HepG2 (cell line): Measurements from ENCODE around the gene TCF25. TPM values are rescaled to one million over a fixed set of nuclear protein-coding genes. Genes with fewer than 3 reads are reported as not detected.

Source experiments
- BORCS8-MEF2B ChIP-seq: sonication (generic); formaldehyde crosslinking; IDR thresholded peaks from 2 replicates; pipeline ENCODE4 v1.8.0; 2022; ENCODE audit warnings: mild to moderate bottlenecking, missing genetic modification reagents
- CENPT ChIP-seq: sonication (generic); formaldehyde crosslinking; IDR thresholded peaks from 2 replicates; pipeline ENCODE4 v1.8.0; 2022; ENCODE audit warnings: low read depth, mild to moderate bottlenecking, moderate library complexity, missing genetic modification reagents
- ELF1 ChIP-seq: sonication (generic); formaldehyde crosslinking; IDR thresholded peaks from 2 replicates; pipeline ENCODE4 v1.4.0; 2020; ENCODE audit warnings: missing genetic modification reagents
- ELF3 ChIP-seq: IDR thresholded peaks from 2 replicates; pipeline ENCODE4 v1.6.1; 2016; ENCODE audit warnings: missing genetic modification reagents, missing compliant biosample characterization
- FLYWCH1 ChIP-seq: sonication (generic); formaldehyde crosslinking; IDR thresholded peaks from 2 replicates; pipeline ENCODE4 v1.8.1; 2023; ENCODE audit warnings: mild to moderate bottlenecking, missing genetic modification reagents
- HOXA3 ChIP-seq: sonication (generic); formaldehyde crosslinking; IDR thresholded peaks from 2 replicates; pipeline ENCODE4 v1.5.0; 2020; ENCODE audit warnings: missing genetic modification reagents
- HOXA5 ChIP-seq: sonication (generic); formaldehyde crosslinking; IDR thresholded peaks from 2 replicates; pipeline ENCODE4 v1.4.0; 2020; ENCODE audit warnings: missing genetic modification reagents
- POLR2AphosphoS5 ChIP-seq: IDR thresholded peaks from 2 replicates; pipeline ENCODE4 v1.6.1; 2012; ENCODE audit warnings: low read depth, low read length
- RCOR2 ChIP-seq: IDR thresholded peaks from 2 replicates; pipeline ENCODE4 v1.6.1; 2016; ENCODE audit warnings: missing biosample characterization, missing genetic modification reagents
- RXRA ChIP-seq: sonication (generic); formaldehyde crosslinking; IDR thresholded peaks from 2 replicates; pipeline ENCODE4 v1.5.1; 2020; ENCODE audit warnings: missing genetic modification reagents
- ZBTB38 ChIP-seq: sonication (generic); formaldehyde crosslinking; IDR thresholded peaks from 2 replicates; pipeline ENCODE4 v1.5.1; 2020; ENCODE audit warnings: mild to moderate bottlenecking, missing genetic modification reagents
- ZBTB7A ChIP-seq: sonication (generic); formaldehyde crosslinking; IDR thresholded peaks from 2 replicates; pipeline ENCODE4 v1.8.0; 2022; ENCODE audit warnings: mild to moderate bottlenecking, missing genetic modification reagents
- ZNF343 ChIP-seq: sonication (generic); formaldehyde crosslinking; IDR thresholded peaks from 2 replicates; pipeline ENCODE4 v1.4.0; 2020; ENCODE audit warnings: mild to moderate bottlenecking, missing genetic modification reagents
- ZNF354B ChIP-seq: sonication (generic); formaldehyde crosslinking; IDR thresholded peaks from 2 replicates; pipeline ENCODE4 v1.8.0; 2022; ENCODE audit warnings: mild to moderate bottlenecking, missing genetic modification reagents
- ZNF713 ChIP-seq: sonication (generic); formaldehyde crosslinking; IDR thresholded peaks from 2 replicates; pipeline ENCODE4 v1.4.0; 2020; ENCODE audit warnings: mild to moderate bottlenecking, missing genetic modification reagents
- ZNF740 ChIP-seq: sonication (generic); formaldehyde crosslinking; IDR thresholded peaks from 2 replicates; pipeline ENCODE4 v1.4.0; 2020; ENCODE audit warnings: missing genetic modification reagents
- ZNF761 ChIP-seq: sonication (generic); formaldehyde crosslinking; conservative IDR thresholded peaks from 2 replicates; pipeline ENCODE4 v1.4.0; 2020; ENCODE audit warnings: mild to moderate bottlenecking, missing genetic modification reagents
- polyA plus RNA-seq, 8 experiments: library from polyadenylated mRNA; depleted of rRNA in 3 of 8; stranded (reverse) in 7 of 8; unstranded in 1 of 8; fragments of >200 nt; fragmentation: Illumina TruSeq in 4 of 8; extraction: Trizol in 4 of 8; gene quantifications; 2 replicates each; pipeline versions ENCODE4 v1.2.1 to v1.2.3, GENCODE V29; 2011 to 2016; ENCODE audit warnings: low read depth in 4 of 8, missing spikeins in 1 of 8, mixed read lengths in 1 of 8; ENCODE audit not compliant: insufficient read depth in 1 of 8
- total RNA-seq, 5 experiments: library from RNA; depleted of rRNA; stranded (reverse); fragments of >200 nt; fragmentation: Illumina TruSeq; extraction: Trizol; gene quantifications; 2 replicates each; pipeline ENCODE4 v1.2.3, GENCODE V29; 2016; ENCODE audit warnings: low read depth in 1 of 5
- TF ChIP-seq, protein P1 (sequence below): sonication (generic); formaldehyde crosslinking; IDR thresholded peaks from 2 replicates; pipeline ENCODE4 v1.9.0; 2021; ENCODE audit warnings: missing genetic modification reagents, borderline replicate concordance
- TF ChIP-seq, protein P2 (sequence below): IDR thresholded peaks from 2 replicates; pipeline ENCODE4 v1.6.1; 2016; ENCODE audit warnings: missing genetic modification reagents, missing compliant biosample characterization
- TF ChIP-seq, protein P3 (sequence below): sonication (generic); formaldehyde crosslinking; IDR thresholded peaks from 2 replicates; pipeline ENCODE4 v1.8.0; 2023; ENCODE audit warnings: mild to moderate bottlenecking, missing genetic modification reagents
- TF ChIP-seq, protein P4 (sequence below): sonication (generic); formaldehyde crosslinking; IDR thresholded peaks from 2 replicates; pipeline ENCODE4 v1.4.0; 2020; ENCODE audit warnings: missing genetic modification reagents, borderline replicate concordance
- TF ChIP-seq, protein P5 (sequence below): sonication (generic); IDR thresholded peaks from 2 replicates; pipeline ENCODE4 v1.6.1; 2016; ENCODE audit warnings: low read depth, borderline replicate concordance

TCF25 gene
- total and polyA plus RNA-seq, 2 of the 13 experiments (the other 11 are each of a cell fraction or from before 2014, with no cell fraction given): 138 to 206 TPM

- TF ChIP-seq, protein P1, sequence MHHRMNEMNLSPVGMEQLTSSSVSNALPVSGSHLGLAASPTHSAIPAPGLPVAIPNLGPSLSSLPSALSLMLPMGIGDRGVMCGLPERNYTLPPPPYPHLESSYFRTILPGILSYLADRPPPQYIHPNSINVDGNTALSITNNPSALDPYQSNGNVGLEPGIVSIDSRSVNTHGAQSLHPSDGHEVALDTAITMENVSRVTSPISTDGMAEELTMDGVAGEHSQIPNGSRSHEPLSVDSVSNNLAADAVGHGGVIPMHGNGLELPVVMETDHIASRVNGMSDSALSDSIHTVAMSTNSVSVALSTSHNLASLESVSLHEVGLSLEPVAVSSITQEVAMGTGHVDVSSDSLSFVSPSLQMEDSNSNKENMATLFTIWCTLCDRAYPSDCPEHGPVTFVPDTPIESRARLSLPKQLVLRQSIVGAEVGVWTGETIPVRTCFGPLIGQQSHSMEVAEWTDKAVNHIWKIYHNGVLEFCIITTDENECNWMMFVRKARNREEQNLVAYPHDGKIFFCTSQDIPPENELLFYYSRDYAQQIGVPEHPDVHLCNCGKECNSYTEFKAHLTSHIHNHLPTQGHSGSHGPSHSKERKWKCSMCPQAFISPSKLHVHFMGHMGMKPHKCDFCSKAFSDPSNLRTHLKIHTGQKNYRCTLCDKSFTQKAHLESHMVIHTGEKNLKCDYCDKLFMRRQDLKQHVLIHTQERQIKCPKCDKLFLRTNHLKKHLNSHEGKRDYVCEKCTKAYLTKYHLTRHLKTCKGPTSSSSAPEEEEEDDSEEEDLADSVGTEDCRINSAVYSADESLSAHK: no peak
- no peak for TF ChIP-seq ZBTB7A
- no peak for TF ChIP-seq FLYWCH1 (CRISPR knock-in tag)
- TF ChIP-seq ZNF740: no peak; the same call in 1 of the 2 replicates
- peak; percentile 15; the same call in 1 of the 2 replicates for TF ChIP-seq BORCS8-MEF2B (CRISPR knock-in tag)
- TF ChIP-seq, protein P2, sequence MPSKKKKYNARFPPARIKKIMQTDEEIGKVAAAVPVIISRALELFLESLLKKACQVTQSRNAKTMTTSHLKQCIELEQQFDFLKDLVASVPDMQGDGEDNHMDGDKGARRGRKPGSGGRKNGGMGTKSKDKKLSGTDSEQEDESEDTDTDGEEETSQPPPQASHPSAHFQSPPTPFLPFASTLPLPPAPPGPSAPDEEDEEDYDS (CRISPR knock-in tag): 0 out of 2 replicates have a peak, but pooled peaks have one; percentile 17
- TF ChIP-seq, protein P3, sequence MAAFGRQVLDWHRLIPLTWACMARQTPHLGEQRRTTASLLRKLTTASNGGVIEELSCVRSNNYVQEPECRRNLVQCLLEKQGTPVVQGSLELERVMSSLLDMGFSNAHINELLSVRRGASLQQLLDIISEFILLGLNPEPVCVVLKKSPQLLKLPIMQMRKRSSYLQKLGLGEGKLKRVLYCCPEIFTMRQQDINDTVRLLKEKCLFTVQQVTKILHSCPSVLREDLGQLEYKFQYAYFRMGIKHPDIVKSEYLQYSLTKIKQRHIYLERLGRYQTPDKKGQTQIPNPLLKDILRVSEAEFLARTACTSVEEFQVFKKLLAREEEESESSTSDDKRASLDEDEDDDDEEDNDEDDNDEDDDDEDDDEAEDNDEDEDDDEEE (CRISPR knock-in tag): no peak
- TF ChIP-seq, protein P4, sequence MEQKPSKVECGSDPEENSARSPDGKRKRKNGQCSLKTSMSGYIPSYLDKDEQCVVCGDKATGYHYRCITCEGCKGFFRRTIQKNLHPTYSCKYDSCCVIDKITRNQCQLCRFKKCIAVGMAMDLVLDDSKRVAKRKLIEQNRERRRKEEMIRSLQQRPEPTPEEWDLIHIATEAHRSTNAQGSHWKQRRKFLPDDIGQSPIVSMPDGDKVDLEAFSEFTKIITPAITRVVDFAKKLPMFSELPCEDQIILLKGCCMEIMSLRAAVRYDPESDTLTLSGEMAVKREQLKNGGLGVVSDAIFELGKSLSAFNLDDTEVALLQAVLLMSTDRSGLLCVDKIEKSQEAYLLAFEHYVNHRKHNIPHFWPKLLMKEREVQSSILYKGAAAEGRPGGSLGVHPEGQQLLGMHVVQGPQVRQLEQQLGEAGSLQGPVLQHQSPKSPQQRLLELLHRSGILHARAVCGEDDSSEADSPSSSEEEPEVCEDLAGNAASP (CRISPR knock-in tag): 0 out of 2 replicates have a peak, but pooled peaks have one; percentile 26
- no peak for TF ChIP-seq POLR2AphosphoS5
- TF ChIP-seq, protein P5, sequence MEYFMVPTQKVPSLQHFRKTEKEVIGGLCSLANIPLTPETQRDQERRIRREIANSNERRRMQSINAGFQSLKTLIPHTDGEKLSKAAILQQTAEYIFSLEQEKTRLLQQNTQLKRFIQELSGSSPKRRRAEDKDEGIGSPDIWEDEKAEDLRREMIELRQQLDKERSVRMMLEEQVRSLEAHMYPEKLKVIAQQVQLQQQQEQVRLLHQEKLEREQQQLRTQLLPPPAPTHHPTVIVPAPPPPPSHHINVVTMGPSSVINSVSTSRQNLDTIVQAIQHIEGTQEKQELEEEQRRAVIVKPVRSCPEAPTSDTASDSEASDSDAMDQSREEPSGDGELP: peak; percentile 85; the same call in 1 of the 2 replicates
- no peak for TF ChIP-seq ZNF713
- peak; percentile 41; the same call in 1 of the 2 replicates for TF ChIP-seq RXRA (CRISPR knock-in tag)
- peak; percentile 98 for TF ChIP-seq ZBTB38 (CRISPR knock-in tag)
- TF ChIP-seq HOXA3 (CRISPR knock-in tag): peak; percentile 53; the same call in 1 of the 2 replicates
- TF ChIP-seq ELF1 (CRISPR knock-in tag): 0 out of 2 replicates have a peak, but pooled peaks have one; percentile 23
- TF ChIP-seq HOXA5 (CRISPR knock-in tag): 0 out of 2 replicates have a peak, but pooled peaks have one; percentile 58
- TF ChIP-seq ZNF354B (CRISPR knock-in tag): no peak
- 0 out of 2 replicates have a peak, but pooled peaks have one; percentile 48 for TF ChIP-seq ZNF761
- 0 out of 2 replicates have a peak, but pooled peaks have one; percentile 24 for TF ChIP-seq CENPT (CRISPR knock-in tag)
- 0 out of 2 replicates have a peak, but pooled peaks have one; percentile 50 for TF ChIP-seq ELF3 (CRISPR knock-in tag)
- 0 out of 2 replicates have a peak, but pooled peaks have one; percentile 31 for TF ChIP-seq ZNF343 (CRISPR knock-in tag)
- TF ChIP-seq RCOR2: no peak
Measured at GRCh38 chr16:89909777-89910716, 36.7 kb downstream of the TCF25 start (continued).
